GM21786 (cell line): ENCODE data around the gene OCRL.

Experiments
- ATAC-seq: cut with Tn5 transposase; IDR thresholded peaks from one replicate; pipeline ENCODE4 v1.9.1; 2021; ENCODE audit not compliant: unreplicated experiment

OCRL gene

DNA sequence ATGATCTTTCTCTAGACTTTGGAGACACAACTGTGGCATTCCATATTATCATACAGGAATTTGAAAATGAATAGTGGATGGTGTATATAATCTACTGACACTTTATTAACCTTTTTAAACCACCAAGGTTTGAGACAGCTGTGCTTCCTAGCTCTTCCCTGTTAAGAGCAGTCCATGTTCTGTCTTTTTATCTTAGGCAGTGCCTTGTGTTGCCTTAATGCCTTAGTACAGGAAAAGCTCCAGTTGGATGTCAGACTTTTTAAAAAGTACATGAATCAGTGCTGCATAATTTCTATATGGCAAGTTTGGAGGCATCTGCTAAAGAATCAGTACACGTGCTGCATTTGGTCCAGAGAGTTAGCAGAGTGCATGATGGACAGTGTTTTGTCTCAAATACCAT lies 45.1 kb downstream of the OCRL start:
- ATAC-seq = no peak

- no peak for ATAC-seq
Observed at GRCh38 chrX:129585691-129586090, 45.6 kb downstream of the OCRL start.

- no peak for ATAC-seq
Observed at GRCh38 chrX:129586446-129586845, 46.4 kb downstream of the OCRL start.

DNA sequence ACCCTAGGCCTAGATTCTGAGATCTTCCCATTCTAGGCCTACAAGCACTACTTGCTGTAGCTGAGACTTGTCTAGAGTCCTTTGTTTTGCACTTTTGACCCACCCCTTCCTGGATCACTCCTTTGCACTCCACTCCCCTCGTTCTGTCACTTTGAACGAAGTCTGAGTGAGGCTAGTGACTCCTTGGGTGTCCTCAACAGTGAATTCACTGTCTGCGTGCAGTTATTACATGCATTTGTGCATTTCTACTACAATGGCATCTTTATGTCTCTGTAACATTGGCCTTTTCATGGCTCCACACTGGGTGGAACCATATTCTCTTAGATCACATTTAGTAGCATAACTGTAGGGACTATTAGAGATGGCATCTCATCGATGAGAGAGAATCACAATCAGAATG lies 50.5 kb downstream of the OCRL start:
- no peak for ATAC-seq

- ATAC-seq = no peak
Observed at GRCh38 chrX:129593137-129593536, 53.1 kb downstream of the OCRL start.

DNA sequence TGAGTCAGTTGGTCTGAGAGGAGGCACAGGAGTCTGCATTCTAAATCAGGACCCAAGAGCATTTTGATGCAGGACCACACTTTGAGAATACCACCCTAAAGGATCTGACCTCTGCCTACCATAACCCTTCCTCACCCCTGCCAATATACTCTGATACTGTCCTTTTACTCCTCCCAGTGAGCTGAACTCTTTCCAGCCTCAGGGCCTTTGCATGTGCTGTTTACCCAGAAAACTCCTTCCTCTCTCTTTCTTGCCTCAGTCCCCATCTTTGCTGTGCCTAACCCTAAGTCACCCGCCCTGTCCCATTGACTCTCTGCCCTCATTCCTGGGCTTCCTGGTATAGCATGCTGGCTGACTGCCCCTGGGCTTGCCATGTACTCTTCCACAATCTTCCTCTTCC lies 54.7 kb downstream of the OCRL start:
- no peak for ATAC-seq

DNA sequence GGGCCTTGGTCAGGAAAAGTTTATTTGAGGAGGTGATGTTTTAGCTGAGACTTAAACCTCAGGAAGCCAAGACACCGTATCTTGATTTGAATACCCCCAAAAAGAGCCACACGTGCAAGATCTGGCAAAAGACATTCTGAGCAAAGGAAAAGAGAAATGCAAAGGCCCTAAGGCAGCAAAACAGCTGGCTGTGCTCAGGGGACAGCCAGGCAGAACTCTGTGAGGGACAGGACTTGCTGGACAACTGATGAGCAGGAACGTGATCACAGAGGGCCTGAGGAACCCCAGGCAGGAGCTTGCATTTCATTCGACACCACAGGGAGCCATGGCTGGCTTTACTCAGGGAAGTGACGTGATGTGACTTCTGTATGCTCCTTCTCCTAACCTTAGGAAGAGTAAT lies 56.0 kb downstream of the OCRL start:
- no peak for ATAC-seq

GRCh38 chrX:129597905-129598304 lies 57.8 kb downstream of the OCRL start:
- ATAC-seq = no peak

DNA sequence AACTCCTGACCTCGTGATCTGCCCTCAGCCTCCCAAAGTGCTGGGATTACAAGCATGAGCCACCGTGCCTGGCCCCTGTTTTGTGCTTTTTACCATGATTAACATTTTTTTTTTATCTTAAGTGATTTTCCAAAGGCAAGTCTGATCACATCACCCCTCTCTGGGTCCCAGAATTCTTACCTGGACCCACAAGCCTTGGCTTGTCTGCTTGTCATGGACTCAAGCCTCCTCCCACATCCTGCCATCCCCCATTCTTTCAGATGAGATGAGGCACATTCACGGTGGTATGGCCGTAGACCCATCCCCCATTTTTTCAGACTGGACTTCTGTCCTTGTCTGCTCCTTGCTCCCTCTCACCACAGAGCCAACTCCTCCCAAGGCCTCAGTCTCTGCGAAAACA lies 59.4 kb downstream of the OCRL start:
- ATAC-seq = no peak

DNA sequence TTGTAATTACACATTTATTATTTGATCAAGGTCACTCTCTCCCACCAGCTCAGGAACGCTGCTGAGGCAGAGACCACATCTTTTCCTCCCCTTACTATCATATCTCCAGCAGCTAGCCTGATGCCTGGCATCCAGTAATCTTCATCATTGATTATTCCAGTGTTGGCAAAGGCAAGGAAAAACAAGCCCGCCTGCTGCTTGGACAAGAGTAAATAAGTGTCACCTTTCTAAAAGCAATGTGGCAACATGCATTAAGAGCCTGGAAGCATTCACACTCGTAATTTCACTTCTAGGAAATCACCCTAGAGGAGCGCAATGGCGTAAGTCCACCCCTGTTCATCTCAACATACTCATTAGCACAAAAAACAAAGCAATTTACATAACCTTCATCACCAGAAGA lies 59.9 kb downstream of the OCRL start:
- no peak for ATAC-seq

GRCh38 chrX:129600981-129601424 lies 60.9 kb downstream of the OCRL start:
- no peak for ATAC-seq

- ATAC-seq = peak; percentile 37
Observed at GRCh38 chrX:129606918-129607317, 66.9 kb downstream of the OCRL start.

DNA sequence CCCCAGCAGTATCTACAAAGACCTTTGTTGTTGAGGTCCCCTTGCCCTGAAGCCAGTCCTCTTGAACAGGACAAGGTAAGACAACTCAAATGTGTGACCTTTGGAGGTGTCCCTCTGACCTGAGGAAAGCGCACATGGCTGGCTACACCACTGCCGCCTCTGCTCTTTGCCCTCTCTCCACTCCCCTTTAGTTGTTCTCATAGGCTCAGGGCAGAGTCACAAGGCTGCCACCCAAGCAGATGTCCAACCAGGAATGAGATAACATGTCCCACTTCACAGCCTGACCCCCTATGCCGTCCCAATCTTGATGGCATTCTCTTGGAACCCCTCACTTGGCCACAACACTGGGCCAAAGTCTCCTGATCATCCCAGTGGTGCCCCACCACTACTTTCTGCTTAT lies 68.4 kb downstream of the OCRL start:
- ATAC-seq = no peak

GRCh38 chrX:129609395-129609794 lies 69.3 kb downstream of the OCRL start:
- ATAC-seq = no peak

DNA sequence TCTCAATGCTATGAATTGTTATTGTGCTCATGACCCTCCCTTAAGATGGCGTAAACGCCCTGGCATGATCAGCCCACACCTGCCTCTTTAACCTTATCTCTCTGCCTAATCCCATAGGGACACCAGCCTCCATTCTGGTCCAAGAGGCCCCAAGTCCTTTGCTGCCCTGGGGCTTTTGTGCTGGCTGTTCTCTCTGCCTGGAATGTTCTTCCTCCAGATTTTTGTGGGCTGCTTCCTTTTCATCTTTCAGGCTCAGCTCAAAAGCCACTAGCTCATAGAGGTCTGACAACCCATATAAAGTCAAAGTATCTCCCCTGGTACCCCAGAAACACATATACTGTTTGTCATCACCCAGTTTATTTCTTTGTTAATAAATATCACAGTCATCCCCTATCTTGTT lies 72.3 kb downstream of the OCRL start:
- ATAC-seq = no peak

DNA sequence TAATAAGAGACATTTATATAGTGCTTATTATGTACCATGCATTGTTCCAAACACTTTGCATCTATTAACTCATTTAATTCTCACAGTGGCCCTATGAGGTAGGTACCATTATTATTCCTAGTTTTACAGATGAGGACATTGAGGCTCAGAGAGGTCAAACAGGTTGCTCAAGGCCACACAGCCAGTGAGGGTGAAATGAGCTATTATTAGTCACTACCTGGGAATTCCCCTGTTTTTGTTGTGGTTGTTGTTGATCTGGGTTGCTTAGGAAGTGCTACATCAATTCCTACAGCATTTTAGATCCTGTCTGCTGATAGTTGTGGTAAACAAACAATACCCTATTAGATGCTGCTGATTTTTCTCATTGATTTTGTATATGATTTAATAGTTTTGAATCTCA lies 73.5 kb downstream of the OCRL start:
- no peak for ATAC-seq

DNA sequence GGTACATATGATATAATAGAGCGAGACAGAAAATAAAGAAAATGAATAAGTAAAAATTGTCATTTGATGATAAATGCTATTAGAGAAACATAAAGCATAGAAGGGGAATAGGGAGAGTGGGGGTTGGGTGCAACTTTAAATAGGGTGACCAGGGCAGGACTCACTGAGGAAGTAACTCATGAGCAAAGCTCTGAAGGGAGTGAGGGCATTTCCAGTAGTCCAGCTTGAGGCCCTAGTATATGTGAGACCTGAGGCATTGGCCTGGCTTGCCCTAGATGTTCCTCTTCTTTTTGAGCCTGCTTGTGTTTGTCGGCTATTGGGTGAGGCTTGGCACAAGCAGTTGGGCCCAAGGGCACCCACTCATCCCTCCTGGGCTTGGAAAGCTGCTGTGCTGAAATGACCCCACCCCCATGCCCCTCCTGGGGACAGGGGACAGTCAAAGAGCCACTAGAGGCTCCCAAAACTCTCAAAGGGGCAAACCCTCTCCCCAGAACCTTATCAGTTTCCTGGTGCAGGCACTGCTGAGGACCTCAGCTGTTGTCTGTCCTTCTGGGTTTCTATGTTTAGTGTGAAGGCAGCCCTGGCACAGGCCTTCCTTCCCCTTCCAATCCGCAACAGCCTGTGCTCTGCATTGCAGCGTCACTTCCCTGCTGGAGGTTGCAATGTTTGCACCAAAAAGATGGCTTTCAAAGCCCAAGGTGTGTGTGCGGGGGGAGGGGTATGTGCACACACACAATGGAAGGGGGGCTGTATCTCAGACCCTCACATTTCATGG lies 74.6 kb downstream of the OCRL start:
- ATAC-seq = no peak

DNA sequence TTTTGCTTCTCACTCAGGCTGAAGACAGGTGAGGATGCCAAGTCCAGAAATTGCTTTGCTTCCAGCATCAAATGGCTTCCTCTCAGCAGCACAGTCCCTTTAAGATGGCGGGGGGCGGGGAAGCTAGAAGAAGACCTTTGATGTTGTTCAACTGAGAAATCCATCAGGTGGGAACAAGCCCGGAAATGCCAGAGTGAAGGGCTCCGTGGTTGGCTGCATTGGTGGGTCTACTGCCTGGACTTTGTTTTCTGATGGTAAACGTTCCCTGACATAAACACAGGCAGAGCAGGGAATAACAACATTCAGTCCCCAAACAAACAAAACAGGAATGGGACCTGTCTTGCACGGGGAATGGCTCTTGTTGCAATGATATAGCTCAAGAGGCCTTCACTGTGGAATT lies 77.4 kb downstream of the OCRL start:
- ATAC-seq = no peak

DNA sequence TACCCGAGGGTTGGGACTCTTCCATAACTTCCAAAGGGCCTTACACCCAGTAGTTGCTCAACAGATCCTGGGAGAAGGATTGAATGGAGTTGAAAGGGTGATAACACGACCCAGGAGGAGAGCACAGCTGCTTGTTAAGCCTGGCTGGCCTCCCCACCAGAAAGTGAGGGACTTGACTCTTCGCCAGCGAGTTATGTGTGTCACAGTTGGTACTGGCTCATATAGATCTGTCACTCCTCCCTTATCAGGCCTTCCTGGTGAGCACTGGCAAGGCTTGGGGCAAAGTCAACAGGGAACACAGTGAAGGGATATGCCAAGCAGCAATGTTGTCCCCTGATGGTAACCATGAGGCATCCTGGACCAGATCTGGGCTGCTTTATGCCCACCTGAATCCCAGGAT lies 78.9 kb downstream of the OCRL start:
- no peak for ATAC-seq

DNA sequence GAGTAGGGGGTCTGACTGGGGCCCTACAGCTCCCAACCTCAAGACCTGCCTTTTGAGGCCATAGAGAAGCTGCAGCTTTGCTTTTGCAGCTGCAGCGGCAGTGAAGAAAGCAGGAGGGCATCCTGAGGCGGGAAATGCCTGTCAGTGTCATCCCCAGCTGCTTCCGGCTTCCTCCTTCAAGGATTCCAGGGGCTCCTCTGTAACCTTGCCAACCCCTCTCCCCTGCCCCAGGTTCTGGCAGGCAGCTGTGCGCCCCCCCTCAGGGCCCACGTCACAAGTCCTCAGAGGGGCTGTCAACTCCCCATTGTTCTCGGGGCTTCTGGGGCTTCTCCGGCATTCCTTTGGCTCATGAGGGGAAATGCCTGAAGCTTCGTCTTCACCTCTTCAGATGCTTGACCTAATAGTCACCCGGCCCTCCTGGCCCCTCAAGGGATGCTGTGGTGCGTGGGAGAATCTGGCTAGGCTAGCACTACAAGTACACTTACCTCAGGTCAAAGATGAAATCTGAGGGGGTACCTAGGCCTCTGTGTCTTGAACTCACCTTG lies 82.8 kb downstream of the OCRL start:
- ATAC-seq = no peak

- no peak for ATAC-seq
Observed at GRCh38 chrX:129626026-129626425, 86.0 kb downstream of the OCRL start.

GRCh38 chrX:129629837-129630236 lies 89.8 kb downstream of the OCRL start:
- ATAC-seq = no peak

DNA sequence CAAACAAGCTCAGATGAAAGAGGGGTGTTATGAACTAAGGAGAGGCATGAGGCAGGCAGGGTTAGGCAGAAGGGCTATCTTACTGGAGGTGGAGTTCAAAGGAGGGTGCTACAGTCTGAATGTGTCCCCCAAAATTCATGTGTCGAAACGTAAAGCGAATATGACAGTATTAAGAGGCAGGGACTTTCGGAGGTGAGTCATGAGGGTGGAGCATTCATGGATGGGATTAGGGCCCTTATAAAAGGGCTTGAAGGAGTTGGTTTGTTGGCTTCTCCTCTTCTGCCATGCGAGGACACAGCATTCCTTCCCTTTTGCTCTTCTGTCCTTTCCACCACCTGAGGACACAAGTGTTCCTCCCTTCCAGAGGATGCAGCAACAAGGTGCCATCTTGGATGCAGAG lies 91.8 kb downstream of the OCRL start:
- no peak for ATAC-seq
